Bronchus fibroblast of lung (primary cell): ENCODE data around the gene PSG4. TPM values are rescaled to one million over a fixed set of nuclear protein-coding genes. Genes with fewer than 3 reads are reported as not detected.

Experiments
- total RNA-seq: library from RNA; depleted of rRNA; stranded (reverse); fragments of >200 nt; gene quantifications from 2 replicates; pipeline ENCODE4 v1.2.3, GENCODE V29; 2015

PSG4 gene
- total RNA-seq = not detected in 2 replicates

GRCh38 chr19:43205471-43206105, at the start of gene PSG4:
Gene PSG4 (minus strand): TSS chr19:43205638. CDS start chr19:43205536, 102 bp downstream.

GRCh38 chr19:43186311-43186935, 19.0 kb downstream of the PSG4 start, which contains the start of gene PSG5:
Gene PSG5 (minus strand): TSS chr19:43186536. CDS start chr19:43186405, 131 bp downstream.

Other genes with a start within 250 kb of the PSG4 start
- not detected in 2 replicates for gene PSG11, start 179.2 kb downstream of the PSG4 start, total RNA-seq
- not detected in 2 replicates for gene PSG2, start 122.9 kb downstream of the PSG4 start, total RNA-seq
- 0.17 and 0.30 TPM in 2 replicates for gene PSG5, start 19.1 kb downstream of the PSG4 start, total RNA-seq
- gene PSG9, start 63.9 kb upstream of the PSG4 start, total RNA-seq = 0.15 TPM in 1 of 2 replicates, not detected in the other
- gene CD177, start 148.0 kb upstream of the PSG4 start, total RNA-seq = not detected in 2 replicates
- gene TEX101, start 209.3 kb upstream of the PSG4 start, total RNA-seq = not detected in 2 replicates